ENCODE results near the gene NLK.

The NLK gene

GRCh38 chr17:28174352-28175046, 132.0 kb downstream of the NLK start:
- no peak for TF ChIP-seq CTCF (IDR thresholded peaks at IDR 0.05)
- Histone ChIP-seq H3K4me1 (ENCODE audit: control insufficient read depth in 1 of 2, insufficient read depth in 1 of 2, low read depth in 1 of 2, low read length in 1 of 2) (peaks cover 17 to 26% of the 10 kb centered on the region in 2 experiments), H3K36me3 (peaks cover 4% of the 10 kb centered on the region), H3K27ac (no peak overlapping the region), H3K4me3 (ENCODE audit: low read depth in 1 of 2, low read length in 1 of 2) (no peak overlapping the region), H3K9me3 (no peaks in the 10 kb centered on the region), H3K27me3 (no peaks in the 10 kb centered on the region)

- Histone ChIP-seq H3K9me3 (no peaks in the 10 kb centered on the region), H3K4me1 (ENCODE audit: control insufficient read depth in 1 of 2, insufficient read depth in 1 of 2, low read depth in 1 of 2, low read length in 1 of 2) (peaks cover 16 to 21% of the 10 kb centered on the region in 2 experiments), H3K27me3 (no peaks in the 10 kb centered on the region), H3K36me3 (peaks cover 4% of the 10 kb centered on the region), H3K4me3 (ENCODE audit: low read depth in 1 of 2, low read length in 1 of 2) (no peak overlapping the region), H3K27ac (no peak overlapping the region)
- TF ChIP-seq CTCF (IDR thresholded peaks at IDR 0.05), result no peak
Measured at GRCh38 chr17:28177351-28177750, 134.9 kb downstream of the NLK start.

- Histone ChIP-seq H3K4me3 (ENCODE audit: low read depth in 1 of 2, low read length in 1 of 2) (no peak overlapping the region), H3K4me1 (ENCODE audit: control insufficient read depth in 1 of 2, insufficient read depth in 1 of 2, low read depth in 1 of 2, low read length in 1 of 2) (peaks cover 5 to 6% of the 10 kb centered on the region in 2 experiments), H3K27ac (no peak overlapping the region), H3K36me3 (peaks cover 4% of the 10 kb centered on the region), H3K9me3 (no peaks in the 10 kb centered on the region), H3K27me3 (no peaks in the 10 kb centered on the region)
- TF ChIP-seq CTCF (IDR thresholded peaks at IDR 0.05), result no peak
Measured at GRCh38 chr17:28178800-28179199, 136.3 kb downstream of the NLK start.

GRCh38 chr17:28180449-28180848, 138.0 kb downstream of the NLK start:
- Histone ChIP-seq H3K36me3 (peaks cover 8% of the 10 kb centered on the region), H3K9me3 (no peaks in the 10 kb centered on the region), H3K4me3 (ENCODE audit: low read depth in 1 of 2, low read length in 1 of 2) (no peak overlapping the region), H3K27ac (no peak overlapping the region), H3K27me3 (no peaks in the 10 kb centered on the region), H3K4me1 (ENCODE audit: control insufficient read depth in 1 of 2, insufficient read depth in 1 of 2, low read depth in 1 of 2, low read length in 1 of 2) (no peaks in the 10 kb centered on the region)
- no peak for TF ChIP-seq CTCF (IDR thresholded peaks at IDR 0.05)

GRCh38 chr17:28181568-28181967, 139.1 kb downstream of the NLK start:
- H3K36me3 ChIP-seq, result peaks cover 18% of the 10 kb centered on the region
- no peak for TF ChIP-seq CTCF (IDR thresholded peaks at IDR 0.05)
- H3K27ac ChIP-seq, result no peak overlapping the region
- H3K27me3 ChIP-seq, result no peaks in the 10 kb centered on the region
- no peak overlapping the region for H3K4me3 ChIP-seq (ENCODE audit: low read depth in 1 of 2, low read length in 1 of 2)
- no peaks in the 10 kb centered on the region for H3K9me3 ChIP-seq
- H3K4me1 ChIP-seq (ENCODE audit: control insufficient read depth in 1 of 2, insufficient read depth in 1 of 2, low read depth in 1 of 2, low read length in 1 of 2), result no peaks in the 10 kb centered on the region
